H1 (cell line): ENCODE data around the gene PIGZ. TPM values are rescaled to one million over a fixed set of nuclear protein-coding genes. Genes with fewer than 3 reads are reported as not detected.

Experiments
- JUN ChIP-seq: IDR thresholded peaks from 2 replicates; pipeline ENCODE4 v1.6.1; 2011; ENCODE audit warnings: low read depth, mild to moderate bottlenecking, improper control_type of control experiment, low read length
- TBP ChIP-seq: IDR thresholded peaks from 2 replicates; pipeline ENCODE4 v1.6.1; 2011; ENCODE audit warnings: low read depth, low read length, improper control_type of control experiment
- YY1 ChIP-seq: IDR thresholded peaks from 2 replicates; pipeline ENCODE4 v1.6.1; 2011; ENCODE audit warnings: low read depth, mild to moderate bottlenecking, low read length
- polyA plus RNA-seq, 7 experiments: library from polyadenylated mRNA; depleted of rRNA in 3 of 7; stranded (reverse) in 5 of 7; unstranded in 2 of 7; fragments of >200 nt in 5 of 7; fragments of 200-250 nt in 2 of 7; gene quantifications; 1 replicate in 5 of 7; 2 replicates in 1 of 7; 4 replicates in 1 of 7; pipeline versions ENCODE4 v1.2.1 to v1.2.3, GENCODE V29; 2011 to 2013; ENCODE audit warnings: missing spikeins in 2 of 7, mixed read lengths in 2 of 7
- total RNA-seq: library from RNA; stranded (reverse); fragmentation: NEBNext Ultra II Directional; extraction: Animal tissue kit (Norgen Biotek cat#: 25700); gene quantifications from 2 replicates; pipeline ENCODE4 v1.2.1, GENCODE V29; 2021
- TF ChIP-seq, protein P1 (sequence below): fragments of 300-600 bp; sonication (generic); IDR thresholded peaks from 2 replicates; pipeline ENCODE4 v1.7.1; 2012; ENCODE audit warnings: low read length, moderate library complexity, mild to moderate bottlenecking, inconsistent platforms; ENCODE audit not compliant: insufficient replicate concordance

Gene PIGZ
- total and polyA plus RNA-seq, 2 of the 8 experiments (the other 6 are each of a cell fraction or from before 2014, with no cell fraction given) = 0.32 TPM; not detected in 1

DNA sequence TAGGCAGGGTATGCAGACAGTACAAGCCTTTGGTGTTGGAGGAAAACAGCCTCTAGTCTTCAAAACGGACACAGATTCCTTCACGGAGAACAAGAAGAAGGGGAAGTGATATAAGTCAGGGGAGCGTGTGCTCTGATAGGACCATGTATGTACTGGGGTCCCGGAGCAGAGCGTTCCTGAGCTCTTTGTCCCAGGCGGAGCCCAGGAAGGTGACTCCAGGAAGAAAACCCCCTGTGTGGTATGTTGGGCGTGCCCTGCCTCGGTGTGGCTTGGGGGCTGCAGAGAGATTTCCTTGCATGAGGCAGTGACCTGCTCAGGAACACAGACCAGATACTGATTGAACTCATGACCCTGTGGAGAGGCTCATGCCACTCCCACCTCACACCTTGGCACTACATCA lies 39.3 kb upstream of the PIGZ start (continued):
- TF ChIP-seq, protein P1, sequence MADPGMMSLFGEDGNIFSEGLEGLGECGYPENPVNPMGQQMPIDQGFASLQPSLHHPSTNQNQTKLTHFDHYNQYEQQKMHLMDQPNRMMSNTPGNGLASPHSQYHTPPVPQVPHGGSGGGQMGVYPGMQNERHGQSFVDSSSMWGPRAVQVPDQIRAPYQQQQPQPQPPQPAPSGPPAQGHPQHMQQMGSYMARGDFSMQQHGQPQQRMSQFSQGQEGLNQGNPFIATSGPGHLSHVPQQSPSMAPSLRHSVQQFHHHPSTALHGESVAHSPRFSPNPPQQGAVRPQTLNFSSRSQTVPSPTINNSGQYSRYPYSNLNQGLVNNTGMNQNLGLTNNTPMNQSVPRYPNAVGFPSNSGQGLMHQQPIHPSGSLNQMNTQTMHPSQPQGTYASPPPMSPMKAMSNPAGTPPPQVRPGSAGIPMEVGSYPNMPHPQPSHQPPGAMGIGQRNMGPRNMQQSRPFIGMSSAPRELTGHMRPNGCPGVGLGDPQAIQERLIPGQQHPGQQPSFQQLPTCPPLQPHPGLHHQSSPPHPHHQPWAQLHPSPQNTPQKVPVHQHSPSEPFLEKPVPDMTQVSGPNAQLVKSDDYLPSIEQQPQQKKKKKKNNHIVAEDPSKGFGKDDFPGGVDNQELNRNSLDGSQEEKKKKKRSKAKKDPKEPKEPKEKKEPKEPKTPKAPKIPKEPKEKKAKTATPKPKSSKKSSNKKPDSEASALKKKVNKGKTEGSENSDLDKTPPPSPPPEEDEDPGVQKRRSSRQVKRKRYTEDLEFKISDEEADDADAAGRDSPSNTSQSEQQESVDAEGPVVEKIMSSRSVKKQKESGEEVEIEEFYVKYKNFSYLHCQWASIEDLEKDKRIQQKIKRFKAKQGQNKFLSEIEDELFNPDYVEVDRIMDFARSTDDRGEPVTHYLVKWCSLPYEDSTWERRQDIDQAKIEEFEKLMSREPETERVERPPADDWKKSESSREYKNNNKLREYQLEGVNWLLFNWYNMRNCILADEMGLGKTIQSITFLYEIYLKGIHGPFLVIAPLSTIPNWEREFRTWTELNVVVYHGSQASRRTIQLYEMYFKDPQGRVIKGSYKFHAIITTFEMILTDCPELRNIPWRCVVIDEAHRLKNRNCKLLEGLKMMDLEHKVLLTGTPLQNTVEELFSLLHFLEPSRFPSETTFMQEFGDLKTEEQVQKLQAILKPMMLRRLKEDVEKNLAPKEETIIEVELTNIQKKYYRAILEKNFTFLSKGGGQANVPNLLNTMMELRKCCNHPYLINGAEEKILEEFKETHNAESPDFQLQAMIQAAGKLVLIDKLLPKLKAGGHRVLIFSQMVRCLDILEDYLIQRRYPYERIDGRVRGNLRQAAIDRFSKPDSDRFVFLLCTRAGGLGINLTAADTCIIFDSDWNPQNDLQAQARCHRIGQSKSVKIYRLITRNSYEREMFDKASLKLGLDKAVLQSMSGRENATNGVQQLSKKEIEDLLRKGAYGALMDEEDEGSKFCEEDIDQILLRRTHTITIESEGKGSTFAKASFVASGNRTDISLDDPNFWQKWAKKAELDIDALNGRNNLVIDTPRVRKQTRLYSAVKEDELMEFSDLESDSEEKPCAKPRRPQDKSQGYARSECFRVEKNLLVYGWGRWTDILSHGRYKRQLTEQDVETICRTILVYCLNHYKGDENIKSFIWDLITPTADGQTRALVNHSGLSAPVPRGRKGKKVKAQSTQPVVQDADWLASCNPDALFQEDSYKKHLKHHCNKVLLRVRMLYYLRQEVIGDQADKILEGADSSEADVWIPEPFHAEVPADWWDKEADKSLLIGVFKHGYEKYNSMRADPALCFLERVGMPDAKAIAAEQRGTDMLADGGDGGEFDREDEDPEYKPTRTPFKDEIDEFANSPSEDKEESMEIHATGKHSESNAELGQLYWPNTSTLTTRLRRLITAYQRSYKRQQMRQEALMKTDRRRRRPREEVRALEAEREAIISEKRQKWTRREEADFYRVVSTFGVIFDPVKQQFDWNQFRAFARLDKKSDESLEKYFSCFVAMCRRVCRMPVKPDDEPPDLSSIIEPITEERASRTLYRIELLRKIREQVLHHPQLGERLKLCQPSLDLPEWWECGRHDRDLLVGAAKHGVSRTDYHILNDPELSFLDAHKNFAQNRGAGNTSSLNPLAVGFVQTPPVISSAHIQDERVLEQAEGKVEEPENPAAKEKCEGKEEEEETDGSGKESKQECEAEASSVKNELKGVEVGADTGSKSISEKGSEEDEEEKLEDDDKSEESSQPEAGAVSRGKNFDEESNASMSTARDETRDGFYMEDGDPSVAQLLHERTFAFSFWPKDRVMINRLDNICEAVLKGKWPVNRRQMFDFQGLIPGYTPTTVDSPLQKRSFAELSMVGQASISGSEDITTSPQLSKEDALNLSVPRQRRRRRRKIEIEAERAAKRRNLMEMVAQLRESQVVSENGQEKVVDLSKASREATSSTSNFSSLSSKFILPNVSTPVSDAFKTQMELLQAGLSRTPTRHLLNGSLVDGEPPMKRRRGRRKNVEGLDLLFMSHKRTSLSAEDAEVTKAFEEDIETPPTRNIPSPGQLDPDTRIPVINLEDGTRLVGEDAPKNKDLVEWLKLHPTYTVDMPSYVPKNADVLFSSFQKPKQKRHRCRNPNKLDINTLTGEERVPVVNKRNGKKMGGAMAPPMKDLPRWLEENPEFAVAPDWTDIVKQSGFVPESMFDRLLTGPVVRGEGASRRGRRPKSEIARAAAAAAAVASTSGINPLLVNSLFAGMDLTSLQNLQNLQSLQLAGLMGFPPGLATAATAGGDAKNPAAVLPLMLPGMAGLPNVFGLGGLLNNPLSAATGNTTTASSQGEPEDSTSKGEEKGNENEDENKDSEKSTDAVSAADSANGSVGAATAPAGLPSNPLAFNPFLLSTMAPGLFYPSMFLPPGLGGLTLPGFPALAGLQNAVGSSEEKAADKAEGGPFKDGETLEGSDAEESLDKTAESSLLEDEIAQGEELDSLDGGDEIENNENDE = no peak
- no peak for TF ChIP-seq JUN
- TF ChIP-seq YY1 = no peak
- no peak for TF ChIP-seq TBP
